ENCODE measurements around the gene GRK5.

DNA sequence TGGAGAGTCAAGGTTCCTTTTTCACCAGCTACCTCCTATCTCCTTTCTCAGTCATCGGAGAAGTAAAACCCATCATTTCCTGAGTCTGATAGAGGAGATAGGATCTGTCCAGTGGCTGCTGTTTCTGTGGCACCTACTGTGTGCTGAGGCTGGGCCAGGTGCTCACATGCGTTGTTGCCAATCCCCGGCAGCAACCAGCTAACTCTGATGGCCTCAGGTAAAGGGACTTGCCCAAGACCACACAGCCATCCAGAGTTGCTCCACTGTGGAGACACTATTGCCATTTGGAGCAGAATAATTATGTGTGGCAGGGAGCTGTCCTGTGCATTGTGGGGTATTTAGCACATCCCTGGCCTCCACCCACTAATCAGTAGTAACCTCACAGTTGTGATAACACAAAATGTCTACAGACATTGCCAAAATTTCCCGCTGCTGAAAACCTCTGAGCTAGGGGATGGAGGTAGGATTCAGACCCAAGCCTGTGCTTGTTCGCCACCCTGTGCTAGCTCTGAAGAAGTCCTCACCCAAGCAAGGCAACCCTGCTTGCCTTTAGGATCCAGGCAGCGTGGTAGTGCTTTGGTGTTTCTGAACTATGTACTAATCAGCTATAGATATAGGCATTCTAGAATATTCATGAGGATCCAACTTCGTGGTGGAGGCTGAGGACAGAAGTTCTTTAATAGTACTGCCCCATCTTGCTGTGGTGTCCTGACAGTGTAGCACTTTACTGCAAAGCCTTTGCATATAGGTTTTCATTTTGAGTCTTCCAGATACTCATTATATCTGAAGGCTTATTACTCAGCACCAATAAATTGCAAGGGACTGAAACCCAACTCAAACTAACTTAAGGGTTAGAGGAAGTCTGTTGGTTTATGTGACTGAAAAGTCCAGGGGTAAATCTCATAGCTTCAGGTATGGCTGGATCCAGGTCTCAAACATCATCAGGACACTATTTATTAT, 164.6 kb downstream of the GRK5 start:
- TF ChIP-seq, protein P1, sequence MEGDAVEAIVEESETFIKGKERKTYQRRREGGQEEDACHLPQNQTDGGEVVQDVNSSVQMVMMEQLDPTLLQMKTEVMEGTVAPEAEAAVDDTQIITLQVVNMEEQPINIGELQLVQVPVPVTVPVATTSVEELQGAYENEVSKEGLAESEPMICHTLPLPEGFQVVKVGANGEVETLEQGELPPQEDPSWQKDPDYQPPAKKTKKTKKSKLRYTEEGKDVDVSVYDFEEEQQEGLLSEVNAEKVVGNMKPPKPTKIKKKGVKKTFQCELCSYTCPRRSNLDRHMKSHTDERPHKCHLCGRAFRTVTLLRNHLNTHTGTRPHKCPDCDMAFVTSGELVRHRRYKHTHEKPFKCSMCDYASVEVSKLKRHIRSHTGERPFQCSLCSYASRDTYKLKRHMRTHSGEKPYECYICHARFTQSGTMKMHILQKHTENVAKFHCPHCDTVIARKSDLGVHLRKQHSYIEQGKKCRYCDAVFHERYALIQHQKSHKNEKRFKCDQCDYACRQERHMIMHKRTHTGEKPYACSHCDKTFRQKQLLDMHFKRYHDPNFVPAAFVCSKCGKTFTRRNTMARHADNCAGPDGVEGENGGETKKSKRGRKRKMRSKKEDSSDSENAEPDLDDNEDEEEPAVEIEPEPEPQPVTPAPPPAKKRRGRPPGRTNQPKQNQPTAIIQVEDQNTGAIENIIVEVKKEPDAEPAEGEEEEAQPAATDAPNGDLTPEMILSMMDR (IDR thresholded peaks at IDR 0.05) = no peak
- TF ChIP-seq POLR2A (IDR thresholded peaks at IDR 0.05) = no peak
